Femur (tissue), 1 donor: ENCODE measurements around the gene RFFL.
A peak's percentile ranks its signal among the peaks of the same experiment; 100 is the strongest.
"Not testable (repeated sequence)": the region's sequence is repeated elsewhere in the genome, so short reads cannot be mapped to it uniquely, and the experiment has no call there.

ENCODE experiments used
- DNase-seq: peaks from one replicate; pipeline ENCODE4 v3.0.0-alpha.2; 2017

The RFFL gene

GRCh38 chr17:35000965-35001364 is 62.5 kb downstream of the RFFL start:
- not testable (repeated sequence) for DNase-seq

- DNase-seq, result no peak
These were observed 64.1 kb downstream of the RFFL start for GRCh38 chr17:34999456-34999855.

GRCh38 chr17:34998205-34998604 is 65.3 kb downstream of the RFFL start:
- DNase-seq, result peak; percentile 68

GRCh38 chr17:34997355-34997862 is 66.1 kb downstream of the RFFL start:
- DNase-seq, result peak; percentile 82

- DNase-seq, result no peak
These were observed 66.9 kb downstream of the RFFL start for GRCh38 chr17:34996422-34997285.

GRCh38 chr17:34993031-34993430 is 70.5 kb downstream of the RFFL start:
- no peak for DNase-seq

GRCh38 chr17:34991606-34992005 is 71.9 kb downstream of the RFFL start:
- DNase-seq, result no peak

- no peak for DNase-seq
These were observed 72.6 kb downstream of the RFFL start for GRCh38 chr17:34990921-34991365.

- no peak for DNase-seq
These were observed 74.0 kb downstream of the RFFL start for GRCh38 chr17:34989473-34989872.

- no peak for DNase-seq
These were observed 74.9 kb downstream of the RFFL start for GRCh38 chr17:34988644-34989043.

GRCh38 chr17:34987232-34987631 is 76.3 kb downstream of the RFFL start:
- no peak for DNase-seq

GRCh38 chr17:34981538-34982241 is 81.8 kb downstream of the RFFL start:
- no peak for DNase-seq

GRCh38 chr17:34980681-34981537 is 82.6 kb downstream of the RFFL start:
- DNase-seq, result peak; percentile 81

- peak; percentile 98 for DNase-seq
These were observed 83.2 kb downstream of the RFFL start, which contains the start of gene LIG3 for GRCh38 chr17:34980353-34980680. LIG3 (plus strand) TSS chr17:34980512; CDS start chr17:34983006, 2,494 bp downstream.

GRCh38 chr17:34979650-34980352 is 83.7 kb downstream of the RFFL start:
- DNase-seq, result no peak

- DNase-seq, result no peak
These were observed 84.4 kb downstream of the RFFL start for GRCh38 chr17:34979153-34979552.

GRCh38 chr17:34974794-34975785 is 88.4 kb downstream of the RFFL start:
- DNase-seq, result no peak

GRCh38 chr17:34974179-34974578 is 89.3 kb downstream of the RFFL start:
- no peak for DNase-seq

GRCh38 chr17:34961093-34961911 is 102.2 kb downstream of the RFFL start, which contains the start of the genes CCT6B and ZNF830:
CCT6B (minus strand) TSS chr17:34961460; CDS start chr17:34961393, 67 bp downstream.
ZNF830 (plus strand) TSS chr17:34961540; CDS start chr17:34961567, 27 bp downstream.
- DNase-seq, result peak; percentile 96

GRCh38 chr17:34958438-34958837 is 105.1 kb downstream of the RFFL start:
- no peak for DNase-seq
